Breast epithelium (tissue), 4 donors: ENCODE measurements around the gene TBC1D14. TPM values are rescaled to one million over a fixed set of nuclear protein-coding genes. Genes with fewer than 3 reads are reported as not detected.

Experiments
- DNase-seq, 2 donors: peaks; one replicate each; pipeline ENCODE4 v3.0.0-alpha.2; 2019; ENCODE audit warnings: low spot score in 2 of 2
- H3K27ac ChIP-seq, 2 donors: fragments of 200-600 bp; sonication (generic) in 1 of 2; one replicate each; pipeline ENCODE4 v1.5.1; 2016 to 2019; ENCODE audit warnings: mild to moderate bottlenecking in 1 of 2
- H3K27me3 ChIP-seq, 2 donors: fragments of 200-600 bp; sonication (generic) in 1 of 2; one replicate each; pipeline versions ENCODE4 v1.5.1 to v1.6.0; 2017 to 2019; ENCODE audit warnings: control low read depth in 1 of 2, mild to moderate bottlenecking in 1 of 2
- H3K36me3 ChIP-seq: fragments of 200-600 bp; one replicate; pipeline ENCODE4 v1.5.1; 2019
- H3K4me1 ChIP-seq, 2 donors: fragments of 200-600 bp; sonication (generic); one replicate each; pipeline ENCODE4 v1.5.1; 2016 to 2019; ENCODE audit warnings: control low read depth in 1 of 2
- H3K4me3 ChIP-seq, 3 donors: fragments of 200-600 bp; sonication (generic); 1 replicate in 2 of 3; 2 replicates in 1 of 3; pipeline ENCODE4 v1.5.1; 2016 to 2019; ENCODE audit warnings: mild to moderate bottlenecking in 3 of 3, moderate library complexity in 2 of 3
- H3K9me3 ChIP-seq, 2 donors: fragments of 200-600 bp; sonication (generic) in 1 of 2; one replicate each; pipeline ENCODE4 v1.5.1; 2016 to 2019; ENCODE audit warnings: control low read depth in 1 of 2
- CTCF ChIP-seq, 3 donors: fragments of 450-650 bp; IDR thresholded peaks; one replicate each; pipeline ENCODE4 v1.5.1; 2016 to 2017; ENCODE audit warnings: antibody characterized with exemption in 3 of 3, mild to moderate bottlenecking in 3 of 3, moderate library complexity in 3 of 3
- POLR2A ChIP-seq: fragments of 450-650 bp; IDR thresholded peaks from one replicate; pipeline ENCODE4 v1.6.1; 2016; ENCODE audit warnings: antibody characterized with exemption, mild to moderate bottlenecking, moderate library complexity
- POLR2AphosphoS5 ChIP-seq, 3 donors: sonication (generic); formaldehyde crosslinking; IDR thresholded peaks; one replicate each; pipeline ENCODE4 v1.6.1; 2017; ENCODE audit warnings: antibody characterized with exemption in 3 of 3
- intact Hi-C: fragments of 100-400 bp; cut with DNase I; formaldehyde crosslinking; loops from one replicate; pipeline ENCODE4 v1.15.1; 2023; ENCODE audit warnings: low total_unique reads
- total RNA-seq, 3 donors: library from RNA; depleted of rRNA; stranded (reverse); fragments of >200 nt; gene quantifications; one replicate each; pipeline ENCODE4 v1.1.0, GENCODE V29; 2016

The TBC1D14 gene
- total RNA-seq, 3 donors from 2014 or later: 48.5 to 57.3 (median 48.7) TPM

GRCh38 chr4:7052923-7053715 lies 143.5 kb downstream of the TBC1D14 start:
- H3K36me3 ChIP-seq: no peaks in the 10 kb centered on the region
- H3K4me3 ChIP-seq: no peak overlapping the region
- TF ChIP-seq POLR2A: no peak
- no peak for TF ChIP-seq CTCF (IDR thresholded peaks at IDR 0.05)
- TF ChIP-seq POLR2AphosphoS5 (IDR thresholded peaks at IDR 0.05): no peak
- no peak overlapping the region for H3K27ac ChIP-seq
- no peaks in the 10 kb centered on the region for H3K9me3 ChIP-seq
- H3K27me3 ChIP-seq: no peaks in the 10 kb centered on the region
- H3K4me1 ChIP-seq: peaks cover 0 to 4% of the 10 kb centered on the region in 2 donors
- DNase-seq: no peak
- intact Hi-C loops: no loop called here

- no peaks in the 10 kb centered on the region for H3K9me3 ChIP-seq
- DNase-seq: no peak
- peaks cover 0 to 4% of the 10 kb centered on the region in 2 donors for H3K4me1 ChIP-seq
- H3K4me3 ChIP-seq: no peak overlapping the region
- H3K27me3 ChIP-seq: no peaks in the 10 kb centered on the region
- TF ChIP-seq POLR2A (no peak), POLR2AphosphoS5 (IDR thresholded peaks at IDR 0.05) (no peak), CTCF (IDR thresholded peaks at IDR 0.05) (no peak)
- no peak overlapping the region for H3K27ac ChIP-seq
- no peaks in the 10 kb centered on the region for H3K36me3 ChIP-seq
- intact Hi-C loops: no loop called here
Observed at GRCh38 chr4:7054106-7054880, 144.7 kb downstream of the TBC1D14 start.

- Histone ChIP-seq H3K9me3 (no peaks in the 10 kb centered on the region), H3K4me1 (no peaks in the 10 kb centered on the region), H3K4me3 (no peak overlapping the region), H3K27ac (no peak overlapping the region), H3K36me3 (peaks cover 4% of the 10 kb centered on the region), H3K27me3 (no peaks in the 10 kb centered on the region)
- intact Hi-C loops: no loop called here
- no peak for TF ChIP-seq POLR2AphosphoS5 (IDR thresholded peaks at IDR 0.05)
- DNase-seq: no peak
Observed at GRCh38 chr4:7055111-7055989, 145.7 kb downstream of the TBC1D14 start.

GRCh38 chr4:7055990-7056325 lies 146.3 kb downstream of the TBC1D14 start:
- intact Hi-C loops: no loop called here
- H3K27me3 ChIP-seq: no peaks in the 10 kb centered on the region
- H3K27ac ChIP-seq: no peak overlapping the region
- TF ChIP-seq POLR2A: no peak
- no peak for TF ChIP-seq POLR2AphosphoS5 (IDR thresholded peaks at IDR 0.05)
- no peak for TF ChIP-seq CTCF (IDR thresholded peaks at IDR 0.05)
- no peaks in the 10 kb centered on the region for H3K9me3 ChIP-seq
- peaks cover 4% of the 10 kb centered on the region for H3K36me3 ChIP-seq
- peak in 1 of 2 donors; percentile 41 for DNase-seq
- no peak overlapping the region for H3K4me3 ChIP-seq
- no peaks in the 10 kb centered on the region for H3K4me1 ChIP-seq

GRCh38 chr4:7058792-7059191 lies 149.2 kb downstream of the TBC1D14 start:
- intact Hi-C loops: no loop called here
- DNase-seq: no peak
- H3K36me3 ChIP-seq: peaks cover 4% of the 10 kb centered on the region
- no peaks in the 10 kb centered on the region for H3K4me1 ChIP-seq
- no peaks in the 10 kb centered on the region for H3K27me3 ChIP-seq
- H3K9me3 ChIP-seq: no peaks in the 10 kb centered on the region
- no peak overlapping the region for H3K27ac ChIP-seq
- no peak for TF ChIP-seq POLR2AphosphoS5 (IDR thresholded peaks at IDR 0.05)
- no peak for TF ChIP-seq CTCF (IDR thresholded peaks at IDR 0.05)
- TF ChIP-seq POLR2A: no peak
- H3K4me3 ChIP-seq: no peak overlapping the region
